ENCODE measurements around the gene MTIF3. TPM values are rescaled to one million over a fixed set of nuclear protein-coding genes. Genes with fewer than 3 reads are reported as not detected.

The MTIF3 gene
- total and polyA plus RNA-seq, 9 donors: 33.7 to 81.2 (median 39.3) TPM

DNA sequence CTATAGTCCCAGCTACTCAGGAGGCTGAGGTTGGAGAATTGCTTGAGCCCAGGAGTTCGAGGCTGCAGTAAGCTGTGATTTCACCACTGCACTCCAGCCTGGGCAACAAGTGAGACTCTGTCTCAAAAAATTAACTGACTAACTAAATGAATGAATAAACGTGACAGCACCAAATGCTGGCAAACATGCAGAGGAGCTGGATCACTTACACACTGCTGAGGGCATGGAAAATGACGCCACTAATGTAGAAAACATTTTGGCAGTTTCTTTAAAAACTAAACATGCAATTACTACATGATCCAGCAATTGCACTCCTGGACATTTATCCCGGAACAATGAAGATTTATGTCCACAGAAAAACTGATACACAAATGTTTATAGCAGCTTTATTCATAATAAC lies 57.3 kb downstream of the MTIF3 start:
- Histone ChIP-seq H3K27ac (no peak overlapping the region), H3K4me3 (no peak overlapping the region), H3K9me3 (no peaks in the 10 kb centered on the region), H3K4me1 (ENCODE audit: insufficient read depth) (no peaks in the 10 kb centered on the region), H3K27me3 (no peaks in the 10 kb centered on the region), H3K36me3 (no peaks in the 10 kb centered on the region)
- TF ChIP-seq POLR2A (IDR thresholded peaks at IDR 0.05) (no peak), EP300 (IDR thresholded peaks at IDR 0.05) (no peak)
- TF ChIP-seq, protein P1, sequence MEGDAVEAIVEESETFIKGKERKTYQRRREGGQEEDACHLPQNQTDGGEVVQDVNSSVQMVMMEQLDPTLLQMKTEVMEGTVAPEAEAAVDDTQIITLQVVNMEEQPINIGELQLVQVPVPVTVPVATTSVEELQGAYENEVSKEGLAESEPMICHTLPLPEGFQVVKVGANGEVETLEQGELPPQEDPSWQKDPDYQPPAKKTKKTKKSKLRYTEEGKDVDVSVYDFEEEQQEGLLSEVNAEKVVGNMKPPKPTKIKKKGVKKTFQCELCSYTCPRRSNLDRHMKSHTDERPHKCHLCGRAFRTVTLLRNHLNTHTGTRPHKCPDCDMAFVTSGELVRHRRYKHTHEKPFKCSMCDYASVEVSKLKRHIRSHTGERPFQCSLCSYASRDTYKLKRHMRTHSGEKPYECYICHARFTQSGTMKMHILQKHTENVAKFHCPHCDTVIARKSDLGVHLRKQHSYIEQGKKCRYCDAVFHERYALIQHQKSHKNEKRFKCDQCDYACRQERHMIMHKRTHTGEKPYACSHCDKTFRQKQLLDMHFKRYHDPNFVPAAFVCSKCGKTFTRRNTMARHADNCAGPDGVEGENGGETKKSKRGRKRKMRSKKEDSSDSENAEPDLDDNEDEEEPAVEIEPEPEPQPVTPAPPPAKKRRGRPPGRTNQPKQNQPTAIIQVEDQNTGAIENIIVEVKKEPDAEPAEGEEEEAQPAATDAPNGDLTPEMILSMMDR (IDR thresholded peaks at IDR 0.05): no peak
- WGBS, 3 donors: 57 to 69% (median 59%) methylated on average over 4 of the region's 4 CpGs
- no peak for DNase-seq
- intact Hi-C loops (cut with DNase I): no loop called here

DNA sequence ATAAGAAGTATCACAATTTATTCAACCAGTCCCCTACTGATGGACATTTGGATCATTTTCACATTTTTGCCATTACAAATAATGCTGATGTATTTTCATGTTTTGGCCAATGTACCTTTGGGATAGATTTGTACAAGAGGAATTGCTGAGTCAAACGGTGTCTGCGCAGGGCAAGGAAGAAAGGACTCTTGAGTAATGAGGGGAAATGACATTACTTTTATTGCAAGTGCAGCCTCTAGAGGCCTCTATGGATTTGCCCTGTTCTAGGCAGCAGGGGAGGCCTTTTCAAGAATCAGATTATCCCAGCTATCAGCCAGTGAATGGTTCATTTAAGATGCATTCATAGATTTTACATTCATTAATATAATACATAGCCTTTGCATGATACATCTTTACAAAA lies 58.9 kb downstream of the MTIF3 start:
- WGBS, 3 donors: 50 to 53% (median 50%) methylated on average over 2 of the region's 2 CpGs
- intact Hi-C loops (cut with DNase I): no loop called here
- Histone ChIP-seq H3K4me3 (no peak overlapping the region), H3K4me1 (ENCODE audit: insufficient read depth) (no peaks in the 10 kb centered on the region), H3K27ac (no peak overlapping the region), H3K36me3 (no peaks in the 10 kb centered on the region), H3K9me3 (no peaks in the 10 kb centered on the region), H3K27me3 (no peaks in the 10 kb centered on the region)
- TF ChIP-seq EP300 (IDR thresholded peaks at IDR 0.05) (no peak), POLR2A (IDR thresholded peaks at IDR 0.05) (no peak)
- TF ChIP-seq, protein P1 (IDR thresholded peaks at IDR 0.05): no peak
- no peak for DNase-seq

DNA sequence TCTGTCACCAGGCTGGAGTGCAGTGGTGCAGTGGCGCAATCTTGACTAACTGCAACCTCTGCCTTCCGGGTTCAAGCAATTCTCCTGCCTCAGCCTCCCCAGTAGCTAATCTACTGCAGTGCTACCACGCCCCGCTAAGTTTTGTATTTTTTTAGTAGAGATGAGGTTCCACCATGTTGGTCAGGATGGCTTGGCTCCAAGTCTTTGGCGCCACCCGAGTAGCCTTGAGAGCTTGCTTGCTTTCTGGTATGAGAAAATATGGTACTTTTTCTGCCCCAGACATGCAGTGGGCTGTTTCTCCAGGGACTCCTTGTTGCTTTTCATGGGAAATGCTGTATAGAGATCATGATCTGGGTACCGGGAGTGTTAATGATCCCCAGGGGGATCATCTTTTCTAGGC lies 60.5 kb downstream of the MTIF3 start:
- Histone ChIP-seq H3K4me1 (ENCODE audit: insufficient read depth) (no peaks in the 10 kb centered on the region), H3K4me3 (no peak overlapping the region), H3K9me3 (no peaks in the 10 kb centered on the region), H3K36me3 (no peaks in the 10 kb centered on the region), H3K27ac (no peak overlapping the region), H3K27me3 (no peaks in the 10 kb centered on the region)
- TF ChIP-seq POLR2A (IDR thresholded peaks at IDR 0.05) (no peak), EP300 (IDR thresholded peaks at IDR 0.05) (no peak)
- TF ChIP-seq, protein P1 (IDR thresholded peaks at IDR 0.05): no peak
- intact Hi-C loops (cut with DNase I): no loop called here
- 81 to 87% (median 85%) methylated on average over 7 of the region's 7 CpGs for WGBS, 3 donors
- DNase-seq: no peak

DNA sequence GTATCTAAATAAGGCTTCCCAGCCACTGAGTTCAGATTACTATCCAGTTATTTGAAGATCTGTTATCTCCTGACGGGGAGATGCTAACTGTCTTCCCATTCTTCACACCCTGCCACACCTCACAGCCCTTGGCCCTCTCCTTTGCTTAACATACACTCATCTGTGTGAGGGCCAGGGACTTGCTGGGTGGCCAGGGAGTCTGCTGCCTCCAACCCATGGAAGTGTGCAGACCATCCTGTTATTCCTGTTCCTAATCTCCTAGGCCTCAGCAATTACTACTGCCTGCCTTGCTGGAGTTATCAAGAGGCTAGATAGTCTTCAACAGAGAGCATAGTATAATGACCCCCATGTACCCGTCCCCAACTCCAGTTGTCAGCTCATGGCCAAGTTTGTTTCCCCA lies 62.1 kb downstream of the MTIF3 start:
- Histone ChIP-seq H3K27ac (no peak overlapping the region), H3K9me3 (no peaks in the 10 kb centered on the region), H3K4me1 (ENCODE audit: insufficient read depth) (no peaks in the 10 kb centered on the region), H3K27me3 (no peaks in the 10 kb centered on the region), H3K36me3 (no peaks in the 10 kb centered on the region), H3K4me3 (no peak overlapping the region)
- 53 to 63% (median 61%) methylated on average over 2 of the region's 2 CpGs for WGBS, 3 donors
- no peak for TF ChIP-seq POLR2A (IDR thresholded peaks at IDR 0.05)
- TF ChIP-seq, protein P1 (IDR thresholded peaks at IDR 0.05): no peak
- no peak for TF ChIP-seq EP300 (IDR thresholded peaks at IDR 0.05)
- DNase-seq: no peak
- intact Hi-C loops (cut with DNase I): no loop called here

Small RNA genes lying within 50 kb of the gene (small RNA-seq; reads per million reads assigned to genes)
- gene RNU6-63P (not detected), gene RNY1P1 (not detected)

Other genes with a start within 250 kb of the MTIF3 start
- gene RPL21, start 199.0 kb downstream of the MTIF3 start, total RNA-seq: 1,000 to 10,000 TPM; 1,871 to 3,304 (median 2,161) TPM
- gene RPL21, start 199.0 kb downstream of the MTIF3 start, polyA plus RNA-seq: 1,000 to 10,000 TPM; 2,642 to 4,783 TPM
- 10 to 100 TPM in 4 of 7 donors, 1 to 10 TPM in 3; 6.2 to 36.3 (median 10.6) TPM for gene RASL11A, start 179.7 kb downstream of the MTIF3 start, total RNA-seq
- 10 to 100 TPM; 19.4 to 31.0 TPM for gene RASL11A, start 179.7 kb downstream of the MTIF3 start, polyA plus RNA-seq
- gene GTF3A, start 25.9 kb downstream of the MTIF3 start, total RNA-seq: 10 to 100 TPM; 41.0 to 70.0 (median 46.9) TPM
- gene GTF3A, start 25.9 kb downstream of the MTIF3 start, polyA plus RNA-seq: 10 to 100 TPM; 46.5 to 87.6 TPM
- gene LNX2, start 170.0 kb upstream of the MTIF3 start, total RNA-seq: 1 to 10 TPM; 6.6 to 9.8 (median 7.8) TPM
- 1 to 10 TPM; 3.6 to 8.3 TPM for gene LNX2, start 170.0 kb upstream of the MTIF3 start, polyA plus RNA-seq
- 100 to 1,000 TPM in 6 of 7 donors, 10 to 100 TPM in 1; 83.7 to 194 (median 115) TPM for gene POLR1D, start 171.3 kb upstream of the MTIF3 start, total RNA-seq
- gene POLR1D, start 171.3 kb upstream of the MTIF3 start, polyA plus RNA-seq: 100 to 1,000 TPM; 174 to 223 TPM

Data from ovary (tissue), 9 donors.